Stimulated activated naive CD8-positive, alpha-beta T cell treated with anti-CD3 and anti-CD28 coated beads, Interleukin-15, Interleukin-2, amounts not matched to agents 100 ng/mL and 50 ng/mL, for 24 hours (primary cell): ENCODE results near the gene MAML2.

ENCODE experiments used
- H3K27ac Mint-ChIP-seq: one replicate; pipeline ENCODE4 v1.8.0; 2021; ENCODE audit warnings: mild to moderate bottlenecking, mixed read lengths
- H3K27me3 Mint-ChIP-seq: one replicate; pipeline ENCODE4 v1.8.0; 2021; ENCODE audit warnings: mixed read lengths
- H3K36me3 Mint-ChIP-seq: one replicate; pipeline ENCODE4 v1.8.0; 2021; ENCODE audit warnings: low read depth, mixed read lengths
- H3K4me1 Mint-ChIP-seq: one replicate; pipeline ENCODE4 v1.8.0; 2021; ENCODE audit warnings: low read depth, mixed read lengths
- H3K4me3 Mint-ChIP-seq: one replicate; pipeline ENCODE4 v1.8.0; 2021; ENCODE audit warnings: mild to moderate bottlenecking, mixed read lengths
- H3K9me3 Mint-ChIP-seq: one replicate; pipeline ENCODE4 v1.8.0; 2021; ENCODE audit warnings: mixed read lengths

MAML2 gene

DNA sequence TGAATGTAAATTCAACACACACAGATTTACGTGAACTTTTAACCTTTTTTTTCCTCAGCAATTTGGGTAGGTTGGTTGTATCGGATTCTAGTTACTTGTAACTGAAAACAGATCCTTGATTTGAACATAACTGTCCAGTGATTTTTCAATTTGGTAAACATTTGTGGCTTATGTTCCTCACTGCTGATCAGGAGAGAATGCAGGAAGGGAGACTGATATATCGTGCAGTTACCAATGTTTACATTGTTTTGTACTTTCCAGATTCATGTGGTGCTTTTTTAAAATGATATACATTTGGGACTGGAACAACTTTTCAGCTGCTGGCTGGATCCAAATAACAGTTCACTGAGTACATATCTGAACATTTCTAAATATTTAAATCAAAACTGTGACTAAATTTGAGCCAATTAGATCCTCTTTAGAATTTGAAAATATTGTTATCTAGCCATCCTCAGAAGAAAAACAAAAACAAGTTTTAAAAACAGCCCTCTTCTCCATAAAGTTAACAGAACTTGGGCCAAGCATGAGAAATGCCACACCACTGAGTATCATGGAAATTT lies 334.8 kb downstream of the MAML2 start:
- Mint-ChIP-seq H3K9me3 (no peaks in the 10 kb centered on the region), H3K36me3 (no peaks in the 10 kb centered on the region), H3K27ac (no peak overlapping the region), H3K4me3 (no peak overlapping the region), H3K27me3 (no peaks in the 10 kb centered on the region), H3K4me1 (peaks cover 33% of the 10 kb centered on the region)

DNA sequence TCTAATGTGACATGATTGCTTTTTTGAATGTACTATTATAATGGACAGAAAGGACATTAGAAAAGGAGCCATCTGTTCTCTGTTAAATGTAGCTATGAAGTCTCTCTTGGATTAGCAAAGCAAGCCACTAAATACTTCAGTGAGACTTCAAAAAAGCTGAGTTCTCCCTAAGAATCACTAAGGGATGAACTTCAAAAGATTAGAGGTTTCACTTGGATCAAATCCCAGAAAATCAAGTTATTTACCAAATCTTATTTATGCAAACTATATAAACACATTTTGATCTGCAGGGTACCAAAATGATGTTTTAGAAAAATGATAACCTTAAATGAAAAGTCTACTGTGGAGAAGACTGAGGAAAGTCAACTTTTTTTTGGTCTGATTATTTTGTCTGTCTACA lies 337.0 kb downstream of the MAML2 start:
- no peak overlapping the region for H3K4me3 Mint-ChIP-seq
- H3K27ac Mint-ChIP-seq = no peak overlapping the region
- peaks cover 4% of the 10 kb centered on the region for H3K9me3 Mint-ChIP-seq
- peaks cover 11% of the 10 kb centered on the region for H3K4me1 Mint-ChIP-seq
- no peaks in the 10 kb centered on the region for H3K27me3 Mint-ChIP-seq
- H3K36me3 Mint-ChIP-seq = peaks cover 10% of the 10 kb centered on the region

DNA sequence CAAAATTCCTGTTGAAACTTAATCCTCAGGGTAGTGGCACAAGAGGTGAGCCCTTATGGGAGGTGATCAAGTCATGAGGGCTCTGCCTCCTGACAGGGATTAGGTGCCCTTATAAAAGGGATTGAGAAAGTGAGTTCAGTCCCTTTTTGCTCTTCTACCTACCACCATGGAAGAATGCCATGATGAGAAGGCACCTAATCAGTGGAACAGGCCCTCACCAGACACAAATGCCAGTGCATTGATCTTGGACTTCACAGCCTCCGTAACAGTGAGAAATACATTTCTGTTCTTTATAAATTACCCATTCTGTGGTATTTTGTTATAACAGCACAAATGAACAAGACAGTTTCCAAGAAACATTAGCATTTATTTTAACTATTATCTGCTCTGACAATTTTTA lies 338.1 kb downstream of the MAML2 start:
- Mint-ChIP-seq H3K4me3 (no peak overlapping the region), H3K4me1 (peaks cover 6% of the 10 kb centered on the region), H3K27ac (no peak overlapping the region)

DNA sequence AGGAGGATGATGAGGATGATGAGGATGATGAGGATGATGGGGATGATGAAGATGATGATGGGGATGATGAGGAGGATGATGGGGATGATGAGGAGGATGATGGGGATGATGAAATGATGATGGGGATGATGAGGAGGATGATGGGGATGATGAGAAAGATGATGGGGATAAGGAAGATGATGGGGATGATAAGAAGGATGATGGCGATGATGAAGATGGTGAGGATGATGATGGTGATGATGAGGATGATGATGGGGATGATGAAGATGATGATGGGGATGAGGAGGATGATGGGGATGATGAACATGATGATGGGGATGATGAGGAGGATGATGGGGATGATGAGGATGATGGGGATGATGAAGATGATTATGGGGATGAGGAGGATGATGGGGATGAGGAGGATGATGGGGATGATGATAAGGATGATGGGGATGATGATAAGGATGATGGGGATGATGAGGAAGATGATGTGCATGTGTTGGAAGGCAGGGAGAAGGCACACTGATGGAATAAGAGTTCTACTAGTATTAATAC lies 340.2 kb downstream of the MAML2 start:
- peaks cover 18% of the 10 kb centered on the region for H3K36me3 Mint-ChIP-seq
- no peak overlapping the region for H3K4me3 Mint-ChIP-seq
- no peak overlapping the region for H3K27ac Mint-ChIP-seq
- H3K27me3 Mint-ChIP-seq = no peaks in the 10 kb centered on the region
- peaks cover 4% of the 10 kb centered on the region for H3K9me3 Mint-ChIP-seq
- H3K4me1 Mint-ChIP-seq = peaks cover 8% of the 10 kb centered on the region

More for the DNA sequence above, 338.1 kb downstream of the MAML2 start:
- Mint-ChIP-seq H3K9me3 (peaks cover 4% of the 10 kb centered on the region), H3K27me3 (no peaks in the 10 kb centered on the region), H3K36me3 (peaks cover 14% of the 10 kb centered on the region)

DNA sequence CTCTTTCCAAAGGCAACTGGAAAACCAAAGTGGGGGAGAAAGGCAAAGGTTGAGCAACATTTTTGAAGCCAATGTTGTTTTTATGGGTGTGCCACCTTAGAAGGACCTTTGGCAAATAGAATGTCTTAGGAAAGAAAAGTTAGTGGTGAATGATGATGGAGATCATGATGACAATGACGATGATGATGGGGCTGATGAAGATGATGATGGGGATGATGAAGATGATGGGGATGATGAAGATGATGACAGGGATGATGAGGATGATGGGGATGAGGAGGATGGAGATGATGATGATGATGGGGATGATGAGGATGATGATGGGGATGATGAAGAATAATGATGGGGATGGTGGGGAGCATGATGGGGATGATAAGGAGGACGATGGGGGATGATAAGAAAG lies 340.7 kb downstream of the MAML2 start:
- no peaks in the 10 kb centered on the region for H3K27me3 Mint-ChIP-seq
- H3K36me3 Mint-ChIP-seq = peaks cover 18% of the 10 kb centered on the region
- H3K4me1 Mint-ChIP-seq = peaks cover 8% of the 10 kb centered on the region
- peaks cover 4% of the 10 kb centered on the region for H3K9me3 Mint-ChIP-seq
- H3K4me3 Mint-ChIP-seq = no peak overlapping the region
- H3K27ac Mint-ChIP-seq = no peak overlapping the region

DNA sequence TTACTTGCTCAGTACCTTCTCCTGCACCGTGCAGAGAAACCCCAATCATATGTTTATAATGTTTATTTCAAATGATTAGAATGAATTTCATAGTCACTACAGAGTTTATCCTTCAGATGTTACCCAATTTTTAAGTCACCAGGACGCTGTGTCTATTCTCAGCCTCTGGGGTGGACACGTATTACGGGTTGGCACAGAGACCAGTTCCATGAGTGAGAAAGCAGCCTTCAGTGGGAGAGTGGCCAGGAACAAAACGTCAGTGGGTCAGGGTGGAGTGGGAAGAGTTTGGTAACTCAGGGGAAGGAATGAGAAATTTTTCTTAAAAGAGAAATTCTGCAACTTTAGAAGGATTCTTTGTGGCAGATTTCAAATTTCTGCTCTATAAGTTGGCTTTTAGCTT lies 342.0 kb downstream of the MAML2 start:
- Mint-ChIP-seq H3K36me3 (peaks cover 18% of the 10 kb centered on the region), H3K27ac (no peak overlapping the region), H3K4me1 (peaks cover 8% of the 10 kb centered on the region)

DNA sequence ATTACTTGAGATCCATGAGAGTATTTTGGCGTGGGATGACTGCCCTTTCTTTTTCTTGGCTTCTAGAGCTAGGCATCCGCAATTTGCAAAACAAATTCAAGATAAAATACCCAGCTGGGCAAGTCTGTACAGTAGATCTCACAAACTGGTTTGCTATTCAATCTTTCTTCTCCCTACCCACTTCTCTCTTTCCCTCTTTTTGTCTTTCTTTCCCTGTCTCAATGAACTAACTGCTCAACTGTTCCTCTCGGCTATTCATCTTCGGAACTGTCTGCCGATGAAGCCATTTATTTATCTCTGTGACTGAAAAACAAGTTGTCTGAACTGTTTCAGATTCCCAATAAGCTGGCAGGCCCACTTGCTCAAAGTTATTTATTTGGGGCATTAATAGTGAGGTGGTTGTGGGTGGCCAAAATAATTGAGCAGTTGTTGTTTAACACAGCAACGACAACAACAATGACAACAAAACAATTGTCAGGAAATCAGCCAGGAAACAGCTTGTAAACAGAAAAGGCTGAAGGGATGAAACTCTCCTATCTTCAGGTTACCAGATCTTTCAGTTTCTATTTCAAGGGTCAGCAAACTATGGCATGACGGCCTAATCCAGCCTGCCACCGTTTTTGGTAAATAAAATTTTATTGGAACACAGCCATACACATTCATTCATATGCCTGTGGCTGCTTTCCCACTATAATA lies 343.1 kb downstream of the MAML2 start:
- H3K27ac Mint-ChIP-seq = no peak overlapping the region
- H3K36me3 Mint-ChIP-seq = peaks cover 23% of the 10 kb centered on the region
- peaks cover 8% of the 10 kb centered on the region for H3K4me1 Mint-ChIP-seq
- H3K27me3 Mint-ChIP-seq = no peaks in the 10 kb centered on the region
- H3K4me3 Mint-ChIP-seq = no peak overlapping the region
- peaks cover 4% of the 10 kb centered on the region for H3K9me3 Mint-ChIP-seq

More for the DNA sequence above, 342.0 kb downstream of the MAML2 start:
- Mint-ChIP-seq H3K9me3 (peaks cover 4% of the 10 kb centered on the region), H3K4me3 (no peak overlapping the region), H3K27me3 (no peaks in the 10 kb centered on the region)

DNA sequence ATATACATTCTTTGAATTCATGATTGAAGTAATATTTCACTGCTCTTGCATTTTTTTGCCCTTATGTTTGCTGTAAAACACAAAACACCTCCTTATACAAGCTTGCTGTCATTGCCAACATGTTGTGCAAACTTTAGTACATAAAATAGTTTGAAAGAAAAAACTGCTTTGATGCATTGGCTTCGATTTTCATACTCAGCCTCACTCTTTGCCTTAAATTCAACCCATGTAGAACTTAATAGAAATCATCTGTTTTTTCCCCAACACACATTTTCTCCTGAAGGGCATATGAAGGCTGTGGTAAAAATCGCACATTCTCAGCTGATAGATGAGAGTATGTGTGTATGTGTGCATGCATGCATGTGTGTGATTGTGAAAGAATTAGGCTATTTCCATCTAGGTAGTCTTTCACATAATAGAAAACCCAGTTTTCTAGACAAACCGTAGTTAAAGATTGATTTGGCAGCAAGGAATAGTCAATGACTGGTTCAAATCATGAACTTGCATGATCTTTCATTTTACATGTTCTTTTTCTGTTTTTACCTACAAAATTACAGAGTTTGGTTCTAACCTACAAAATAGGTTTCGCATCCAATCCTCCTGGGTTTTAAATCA lies 346.3 kb downstream of the MAML2 start:
- Mint-ChIP-seq H3K27ac (no peak overlapping the region), H3K9me3 (no peaks in the 10 kb centered on the region), H3K36me3 (peaks cover 24% of the 10 kb centered on the region), H3K4me1 (peaks cover 8% of the 10 kb centered on the region), H3K27me3 (no peaks in the 10 kb centered on the region), H3K4me3 (no peak overlapping the region)

DNA sequence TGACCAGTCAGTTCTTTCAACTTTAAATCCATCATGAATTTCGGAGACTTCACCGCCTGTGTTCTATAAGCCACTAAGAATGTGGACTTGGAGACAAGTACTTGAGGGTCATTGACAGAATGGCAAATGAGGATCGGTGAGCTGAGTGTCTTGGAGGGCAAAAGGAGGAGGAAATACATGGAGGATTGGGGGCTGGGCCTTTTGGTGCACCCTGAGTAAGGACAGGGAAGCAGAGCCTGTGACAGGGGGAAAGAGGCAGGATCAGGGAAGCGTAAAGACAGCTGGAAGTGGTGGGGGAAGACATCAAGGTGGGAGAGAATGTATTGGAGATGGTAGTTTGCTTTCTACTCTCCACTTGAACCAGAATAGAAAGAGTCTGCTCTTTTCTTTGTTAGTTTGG lies 348.7 kb downstream of the MAML2 start:
- no peak overlapping the region for H3K27ac Mint-ChIP-seq
- H3K36me3 Mint-ChIP-seq = peaks cover 31% of the 10 kb centered on the region
- H3K4me3 Mint-ChIP-seq = no peak overlapping the region
- H3K27me3 Mint-ChIP-seq = no peaks in the 10 kb centered on the region
- H3K4me1 Mint-ChIP-seq = peaks cover 4% of the 10 kb centered on the region
- no peaks in the 10 kb centered on the region for H3K9me3 Mint-ChIP-seq

DNA sequence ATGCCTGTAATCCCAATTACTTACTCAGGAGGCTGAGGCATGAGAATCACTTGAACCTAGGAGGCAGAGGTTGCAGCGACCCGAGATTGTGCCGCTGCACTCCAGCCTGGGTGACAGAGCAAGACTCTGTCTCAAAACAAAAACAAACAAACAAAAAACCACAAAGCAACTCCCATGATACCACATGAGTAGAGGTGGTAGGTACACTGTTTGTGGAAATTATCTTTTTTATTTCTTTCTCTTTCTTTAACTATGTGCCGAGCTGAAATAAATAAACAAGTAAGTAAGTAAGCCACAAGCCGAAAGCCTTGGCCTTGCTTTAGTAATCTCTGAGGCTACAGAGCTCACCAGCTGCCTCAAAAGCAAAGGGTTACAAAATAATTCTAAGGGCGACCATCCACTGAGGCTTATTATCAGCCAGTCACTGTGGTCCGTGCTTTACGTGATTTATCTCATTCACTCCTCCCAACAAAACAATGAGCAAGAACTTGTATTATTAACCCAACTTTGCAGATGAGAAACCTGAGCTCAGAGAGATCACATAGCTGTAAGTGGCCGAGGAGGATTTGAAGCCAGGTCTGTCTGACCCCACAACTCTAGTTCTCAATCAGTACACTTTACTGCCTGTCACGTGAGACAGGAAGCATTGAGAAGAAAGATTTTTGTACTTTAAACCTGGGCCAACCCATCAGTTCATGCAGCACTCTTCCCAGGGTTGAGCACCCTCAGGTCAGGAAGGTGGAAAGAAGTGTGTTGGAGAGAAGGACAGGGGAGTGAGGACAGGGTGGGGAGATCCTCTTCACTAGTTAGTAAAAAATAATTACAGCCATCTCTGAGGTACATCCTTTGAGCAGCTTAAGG lies 349.3 kb downstream of the MAML2 start:
- H3K27ac Mint-ChIP-seq = no peak overlapping the region

DNA sequence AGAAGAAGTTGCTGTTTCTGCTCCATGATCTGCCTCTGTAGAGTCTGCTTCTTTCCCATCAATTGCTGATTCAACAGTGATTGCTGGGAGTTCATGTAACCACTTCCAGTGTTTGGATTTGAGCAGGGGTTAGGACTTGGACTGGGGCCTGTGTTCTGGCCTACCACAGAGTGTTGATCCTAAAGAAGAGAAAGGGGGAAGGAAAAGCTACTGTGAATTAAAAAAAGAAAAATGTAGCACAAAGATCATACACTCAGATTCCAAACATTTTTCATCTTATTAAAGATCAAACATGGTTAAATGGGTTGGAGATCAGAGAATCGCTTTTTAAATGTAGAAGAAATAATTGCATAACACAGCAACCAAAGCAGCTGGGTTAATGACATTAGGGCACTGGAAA lies 351.4 kb downstream of the MAML2 start:
- no peaks in the 10 kb centered on the region for H3K9me3 Mint-ChIP-seq
- no peaks in the 10 kb centered on the region for H3K27me3 Mint-ChIP-seq
- H3K4me3 Mint-ChIP-seq = no peak overlapping the region
- no peak overlapping the region for H3K27ac Mint-ChIP-seq
- no peaks in the 10 kb centered on the region for H3K4me1 Mint-ChIP-seq
- H3K36me3 Mint-ChIP-seq = peaks cover 41% of the 10 kb centered on the region

More for the DNA sequence above, 349.3 kb downstream of the MAML2 start:
- H3K4me1 Mint-ChIP-seq = peaks cover 4% of the 10 kb centered on the region
- peaks cover 37% of the 10 kb centered on the region for H3K36me3 Mint-ChIP-seq
- H3K4me3 Mint-ChIP-seq = no peak overlapping the region
- no peaks in the 10 kb centered on the region for H3K27me3 Mint-ChIP-seq
- no peaks in the 10 kb centered on the region for H3K9me3 Mint-ChIP-seq

DNA sequence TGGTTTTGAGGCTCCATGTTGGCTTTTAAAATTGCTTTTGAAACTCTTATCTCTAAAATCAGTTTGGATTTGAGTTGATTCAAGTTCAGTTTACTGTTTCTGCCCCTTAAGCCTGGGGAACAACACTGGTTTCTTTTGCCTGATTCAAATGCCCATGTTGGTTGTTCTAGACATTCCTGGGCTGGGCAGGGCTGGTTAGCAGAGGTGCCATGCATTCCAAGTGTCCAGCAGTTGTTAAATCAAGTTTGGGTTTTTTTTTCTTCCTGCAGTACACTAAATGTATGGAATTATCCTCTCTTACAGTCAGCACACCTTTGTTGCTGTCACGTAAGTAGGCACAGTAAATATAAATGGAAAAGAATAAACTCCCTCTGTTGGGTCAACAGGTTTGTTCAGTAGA lies 351.9 kb downstream of the MAML2 start:
- Mint-ChIP-seq H3K4me1 (no peaks in the 10 kb centered on the region), H3K4me3 (no peak overlapping the region), H3K36me3 (peaks cover 42% of the 10 kb centered on the region), H3K27me3 (no peaks in the 10 kb centered on the region), H3K27ac (no peak overlapping the region), H3K9me3 (no peaks in the 10 kb centered on the region)

DNA sequence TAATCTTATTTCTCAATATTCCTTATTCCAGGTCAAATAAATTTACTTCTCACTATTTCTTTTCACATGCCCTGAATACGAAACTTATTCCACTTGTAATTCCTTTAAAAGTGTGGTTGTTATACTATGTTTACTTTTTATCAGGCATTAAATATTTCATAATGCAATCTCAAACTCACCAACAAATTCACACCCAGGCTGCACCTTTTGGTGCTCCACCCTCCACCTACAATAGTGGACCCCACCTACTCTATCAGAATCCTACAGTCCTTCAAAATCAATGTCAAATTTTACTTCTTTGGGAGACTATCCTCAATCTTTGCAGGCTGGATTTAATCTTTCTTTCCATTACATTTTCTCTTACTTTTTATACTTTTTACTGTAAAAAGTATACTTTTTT lies 353.2 kb downstream of the MAML2 start:
- no peaks in the 10 kb centered on the region for H3K27me3 Mint-ChIP-seq
- no peak overlapping the region for H3K27ac Mint-ChIP-seq
- no peaks in the 10 kb centered on the region for H3K9me3 Mint-ChIP-seq
- peaks cover 47% of the 10 kb centered on the region for H3K36me3 Mint-ChIP-seq
- no peaks in the 10 kb centered on the region for H3K4me1 Mint-ChIP-seq
- no peak overlapping the region for H3K4me3 Mint-ChIP-seq

DNA sequence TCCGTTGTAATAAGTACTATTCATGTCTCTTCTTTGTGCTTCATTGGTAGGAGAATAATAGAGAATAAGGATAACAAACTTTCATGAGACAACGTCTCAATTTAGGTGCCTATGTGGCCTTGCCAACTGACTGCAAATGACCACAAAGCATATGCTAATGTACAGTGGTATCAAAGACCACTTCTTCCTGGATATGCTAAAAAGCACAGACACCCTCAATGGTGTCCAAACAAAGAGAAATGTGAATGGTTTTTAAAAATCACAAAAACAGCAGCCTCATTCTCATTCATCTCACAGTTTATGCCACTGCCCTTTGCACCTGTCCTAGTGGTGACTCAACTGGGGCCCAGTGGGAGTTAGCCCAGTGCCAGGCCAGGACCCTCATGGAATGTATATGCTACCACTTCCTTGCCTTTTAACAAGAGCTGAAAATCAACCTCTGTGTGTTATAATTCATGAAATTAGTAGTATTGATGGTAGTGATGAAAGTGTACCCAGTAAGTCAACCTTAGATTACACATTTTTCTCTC lies 353.9 kb downstream of the MAML2 start:
- Mint-ChIP-seq H3K27ac (no peak overlapping the region), H3K36me3 (peaks cover 48% of the 10 kb centered on the region), H3K9me3 (no peaks in the 10 kb centered on the region), H3K27me3 (no peaks in the 10 kb centered on the region), H3K4me3 (no peak overlapping the region), H3K4me1 (no peaks in the 10 kb centered on the region)
